IPS-20b (cell line): Measurements from ENCODE around the gene NOX4.

Source experiments
- H3K27ac ChIP-seq: one replicate; pipeline ENCODE4 v1.5.1; 2013; ENCODE audit warnings: low read length
- H3K27me3 ChIP-seq: 2 replicates; pipeline ENCODE4 v1.6.1; 2013; ENCODE audit warnings: mild to moderate bottlenecking, low read length, inconsistent platforms; ENCODE audit not compliant: insufficient read depth
- H3K36me3 ChIP-seq: 2 replicates; pipeline ENCODE4 v1.6.1; 2013; ENCODE audit warnings: low read depth, mild to moderate bottlenecking, inconsistent platforms, low read length, moderate library complexity; ENCODE audit not compliant: insufficient read depth
- H3K4me1 ChIP-seq: 2 replicates; pipeline ENCODE4 v1.6.1; 2013; ENCODE audit warnings: mild to moderate bottlenecking, control low read depth, inconsistent platforms, low read length, moderate library complexity; ENCODE audit not compliant: insufficient read depth
- H3K4me3 ChIP-seq: 2 replicates; pipeline ENCODE4 v1.5.1; 2013; ENCODE audit warnings: mild to moderate bottlenecking, low read length, inconsistent platforms
- H3K9ac ChIP-seq: 2 replicates; pipeline ENCODE4 v1.6.1; 2013; ENCODE audit warnings: low read depth, mild to moderate bottlenecking, inconsistent platforms, low read length, moderate library complexity
- H3K9me3 ChIP-seq: 2 replicates; pipeline ENCODE4 v1.6.1; 2013; ENCODE audit warnings: mild to moderate bottlenecking, low read depth, low read length, inconsistent platforms; ENCODE audit not compliant: insufficient read depth

Gene NOX4

GRCh38 chr11:89490981-89491690, at the start of gene NOX4:
NOX4 (minus strand) TSS chr11:89491375; CDS start chr11:89491246, 129 bp downstream.
- Histone ChIP-seq H3K9me3 (no peaks in the 10 kb centered on the region), H3K36me3 (no peaks in the 10 kb centered on the region), H3K4me3 (peak within 1 kb of the TSS; percentile 70), H3K4me1 (peaks cover 21% of the 10 kb centered on the region), H3K27ac (no peak within 1 kb of the TSS), H3K9ac (peak within 1 kb of the TSS; percentile 66), H3K27me3 (no peaks in the 10 kb centered on the region)

- Histone ChIP-seq H3K4me3 (no peak overlapping the region), H3K27ac (no peak overlapping the region), H3K4me1 (no peaks in the 10 kb centered on the region), H3K27me3 (no peaks in the 10 kb centered on the region), H3K9me3 (no peaks in the 10 kb centered on the region), H3K36me3 (no peaks in the 10 kb centered on the region), H3K9ac (no peak overlapping the region)
Observed at GRCh38 chr11:89540826-89541225, 49.7 kb upstream of the NOX4 start.

- Histone ChIP-seq H3K4me1 (0 out of 2 replicates have a peak, but pooled peaks cover 2% of the 10 kb centered on the region), H3K27me3 (no peaks in the 10 kb centered on the region), H3K27ac (no peak overlapping the region), H3K36me3 (no peaks in the 10 kb centered on the region), H3K9ac (no peak overlapping the region), H3K4me3 (no peak overlapping the region), H3K9me3 (no peaks in the 10 kb centered on the region)
Observed at GRCh38 chr11:89537936-89538335, 46.8 kb upstream of the NOX4 start.

GRCh38 chr11:89536926-89537325, 45.8 kb upstream of the NOX4 start:
- no peaks in the 10 kb centered on the region for H3K36me3 ChIP-seq
- H3K9ac ChIP-seq: no peak overlapping the region
- no peaks in the 10 kb centered on the region for H3K27me3 ChIP-seq
- H3K4me3 ChIP-seq: no peak overlapping the region
- H3K27ac ChIP-seq: no peak overlapping the region
- 0 out of 2 replicates have a peak, but pooled peaks cover 2% of the 10 kb centered on the region for H3K4me1 ChIP-seq
- no peaks in the 10 kb centered on the region for H3K9me3 ChIP-seq

- H3K27ac ChIP-seq: no peak overlapping the region
- no peaks in the 10 kb centered on the region for H3K36me3 ChIP-seq
- 0 out of 2 replicates have a peak, but pooled peaks cover 2% of the 10 kb centered on the region for H3K4me1 ChIP-seq
- no peaks in the 10 kb centered on the region for H3K27me3 ChIP-seq
- H3K9ac ChIP-seq: no peak overlapping the region
- no peaks in the 10 kb centered on the region for H3K9me3 ChIP-seq
- H3K4me3 ChIP-seq: no peak overlapping the region
Observed at GRCh38 chr11:89535221-89535620, 44.0 kb upstream of the NOX4 start.

- H3K4me1 ChIP-seq: 0 out of 2 replicates have a peak, but pooled peaks cover 2% of the 10 kb centered on the region
- no peak overlapping the region for H3K27ac ChIP-seq
- no peaks in the 10 kb centered on the region for H3K27me3 ChIP-seq
- H3K9ac ChIP-seq: no peak overlapping the region
- no peaks in the 10 kb centered on the region for H3K36me3 ChIP-seq
- peaks cover 7% of the 10 kb centered on the region; the same call in 1 of the 2 replicates for H3K9me3 ChIP-seq
- no peak overlapping the region for H3K4me3 ChIP-seq
Observed at GRCh38 chr11:89529626-89530380, 38.6 kb upstream of the NOX4 start.

GRCh38 chr11:89521792-89522191, 30.6 kb upstream of the NOX4 start:
- H3K4me1 ChIP-seq: no peaks in the 10 kb centered on the region
- no peak overlapping the region for H3K9ac ChIP-seq
- no peaks in the 10 kb centered on the region for H3K36me3 ChIP-seq
- H3K9me3 ChIP-seq: no peaks in the 10 kb centered on the region
- H3K27ac ChIP-seq: no peak overlapping the region
- H3K4me3 ChIP-seq: no peak overlapping the region
- no peaks in the 10 kb centered on the region for H3K27me3 ChIP-seq

- no peak overlapping the region for H3K9ac ChIP-seq
- no peak overlapping the region for H3K4me3 ChIP-seq
- H3K36me3 ChIP-seq: no peaks in the 10 kb centered on the region
- H3K27ac ChIP-seq: no peak overlapping the region
- no peaks in the 10 kb centered on the region for H3K9me3 ChIP-seq
- no peaks in the 10 kb centered on the region for H3K4me1 ChIP-seq
- no peaks in the 10 kb centered on the region for H3K27me3 ChIP-seq
Observed at GRCh38 chr11:89521294-89521693, 30.1 kb upstream of the NOX4 start.

- no peak overlapping the region for H3K4me3 ChIP-seq
- H3K27ac ChIP-seq: no peak overlapping the region
- no peaks in the 10 kb centered on the region for H3K9me3 ChIP-seq
- no peaks in the 10 kb centered on the region for H3K27me3 ChIP-seq
- no peaks in the 10 kb centered on the region for H3K36me3 ChIP-seq
- no peaks in the 10 kb centered on the region for H3K4me1 ChIP-seq
- no peak overlapping the region for H3K9ac ChIP-seq
Observed at GRCh38 chr11:89516496-89516895, 25.3 kb upstream of the NOX4 start.

- Histone ChIP-seq H3K4me3 (no peak overlapping the region), H3K27ac (no peak overlapping the region), H3K36me3 (no peaks in the 10 kb centered on the region)
Observed at GRCh38 chr11:89508544-89508943, 17.4 kb upstream of the NOX4 start.

GRCh38 chr11:89504270-89504669, 13.1 kb upstream of the NOX4 start:
- Histone ChIP-seq H3K4me1 (peaks cover 19% of the 10 kb centered on the region; the same call in 1 of the 2 replicates), H3K9me3 (no peaks in the 10 kb centered on the region)

More at GRCh38 chr11:89508544-89508943, 17.4 kb upstream of the NOX4 start:
- Histone ChIP-seq H3K4me1 (no peaks in the 10 kb centered on the region), H3K9me3 (no peaks in the 10 kb centered on the region), H3K27me3 (no peaks in the 10 kb centered on the region), H3K9ac (no peak overlapping the region)

GRCh38 chr11:89503422-89503821, 12.2 kb upstream of the NOX4 start:
- Histone ChIP-seq H3K9ac (no peak overlapping the region), H3K9me3 (no peaks in the 10 kb centered on the region), H3K4me1 (peaks cover 19% of the 10 kb centered on the region; the same call in 1 of the 2 replicates), H3K36me3 (no peaks in the 10 kb centered on the region), H3K27ac (no peak overlapping the region), H3K27me3 (no peaks in the 10 kb centered on the region), H3K4me3 (no peak overlapping the region)

More at GRCh38 chr11:89504270-89504669, 13.1 kb upstream of the NOX4 start:
- H3K27ac ChIP-seq: no peak overlapping the region
- no peaks in the 10 kb centered on the region for H3K27me3 ChIP-seq
- no peak overlapping the region for H3K4me3 ChIP-seq
- H3K36me3 ChIP-seq: no peaks in the 10 kb centered on the region
- no peak overlapping the region for H3K9ac ChIP-seq
